GM21528 (cell line): Measurements from ENCODE around the gene DNAH14.
"Not testable (repeated sequence)": the region's sequence is repeated elsewhere in the genome, so short reads cannot be mapped to it uniquely, and the experiment has no call there.

Experiments used
- ATAC-seq: cut with Tn5 transposase; IDR thresholded peaks from one replicate; pipeline ENCODE4 v1.9.1; 2021; ENCODE audit warnings: mild to moderate bottlenecking, moderate library complexity; ENCODE audit not compliant: unreplicated experiment, low FRiP score

Gene DNAH14

DNA sequence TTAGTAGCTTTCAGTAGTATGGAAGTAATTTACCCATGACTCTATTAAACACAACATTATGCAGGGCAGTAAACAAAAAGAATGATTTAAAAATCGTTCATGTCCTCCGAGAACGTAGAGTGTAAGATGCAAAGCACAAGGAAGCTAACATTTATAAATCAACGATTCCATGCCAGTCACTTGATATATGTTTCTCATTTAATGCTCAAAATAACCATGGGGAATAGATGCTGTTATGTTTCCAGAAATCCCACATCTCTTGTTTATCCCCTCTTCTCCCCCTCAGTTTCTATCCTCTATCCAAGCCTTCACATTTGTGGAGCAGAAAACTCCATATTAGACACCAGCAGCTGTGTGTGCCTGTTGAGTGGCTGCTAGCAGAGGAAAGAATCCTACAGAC is 445.5 kb downstream of the DNAH14 start:
- ATAC-seq = no peak

GRCh38 chr1:225378880-225379279 is 449.4 kb downstream of the DNAH14 start:
- no peak for ATAC-seq

GRCh38 chr1:225380691-225381090 is 451.2 kb downstream of the DNAH14 start:
- ATAC-seq = no peak

DNA sequence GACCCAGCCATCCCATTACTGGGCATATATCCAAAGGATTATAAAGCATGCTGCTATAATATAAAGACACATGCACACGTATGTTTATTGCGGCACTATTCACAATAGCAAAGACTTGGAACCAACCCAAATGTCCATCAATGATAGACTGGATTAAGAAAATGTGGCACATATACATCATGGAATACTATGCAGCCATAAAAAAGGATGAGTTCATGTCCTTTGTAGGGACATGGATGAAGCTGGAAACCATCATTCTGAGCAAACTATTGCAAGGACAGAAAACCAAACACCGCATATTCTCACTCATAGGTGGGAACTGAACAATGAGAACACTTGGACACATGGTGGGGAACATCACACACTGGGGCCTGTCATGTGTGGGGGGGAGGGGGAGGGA is 457.4 kb downstream of the DNAH14 start:
- not testable (repeated sequence) for ATAC-seq

DNA sequence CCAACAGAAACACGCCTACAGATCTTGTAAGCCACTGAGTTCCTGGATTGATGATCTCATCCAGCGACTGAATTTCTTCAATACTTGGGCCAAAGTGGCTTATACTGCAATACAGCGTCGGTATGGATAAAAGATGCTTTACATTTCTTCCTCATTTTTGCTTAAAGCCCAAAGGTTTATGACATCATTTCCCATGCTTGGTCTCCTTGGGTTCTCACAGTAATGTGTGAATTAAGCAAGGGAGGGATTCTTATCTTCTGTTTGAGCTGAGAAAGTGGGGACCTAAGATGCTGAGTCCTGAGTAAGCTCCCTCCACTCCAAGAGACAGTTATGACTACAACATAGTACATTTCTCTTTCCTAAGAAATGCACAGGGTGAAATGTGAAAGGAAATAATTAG is 458.9 kb downstream of the DNAH14 start:
- ATAC-seq = no peak

GRCh38 chr1:225389843-225390242 is 460.4 kb downstream of the DNAH14 start:
- no peak for ATAC-seq

DNA sequence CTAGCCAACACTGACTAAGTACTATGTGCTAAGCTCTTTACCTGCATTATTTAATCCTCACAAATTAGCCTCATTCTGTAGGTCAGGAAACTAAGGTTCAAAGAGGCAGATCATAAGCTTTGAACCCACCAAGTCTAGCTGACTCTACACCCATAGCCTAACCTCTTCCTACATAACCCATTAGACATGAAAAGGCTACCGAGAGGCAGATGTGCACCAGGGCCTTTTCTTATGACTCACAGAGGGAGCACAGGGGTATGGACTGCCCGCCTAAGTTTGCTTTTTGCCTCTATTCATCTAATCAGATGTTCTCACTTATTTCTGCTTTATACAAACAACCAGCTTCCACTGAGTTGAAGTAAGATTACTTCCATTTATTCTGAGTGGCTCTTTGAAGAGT is 466.9 kb downstream of the DNAH14 start:
- no peak for ATAC-seq

DNA sequence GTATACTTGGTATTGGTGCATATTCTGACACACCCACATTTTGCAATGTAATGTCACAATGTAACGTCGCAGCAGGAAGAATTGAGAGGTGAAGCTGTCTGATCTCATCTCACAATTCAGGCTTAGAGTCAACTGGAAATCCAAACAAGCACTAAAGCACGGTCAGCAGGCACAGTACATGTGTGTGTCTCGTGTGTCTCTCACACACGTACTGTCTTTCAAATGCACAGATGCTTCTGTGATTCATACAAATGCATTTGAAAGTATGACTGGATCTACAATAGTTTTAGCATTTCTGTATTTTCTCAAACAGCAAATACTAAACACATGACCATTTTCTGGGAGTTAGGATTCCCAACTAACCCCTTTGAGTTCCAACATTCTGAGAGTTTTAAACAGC is 471.5 kb downstream of the DNAH14 start:
- ATAC-seq = no peak

GRCh38 chr1:225406976-225407725 is 477.7 kb downstream of the DNAH14 start:
- ATAC-seq = no peak

DNA sequence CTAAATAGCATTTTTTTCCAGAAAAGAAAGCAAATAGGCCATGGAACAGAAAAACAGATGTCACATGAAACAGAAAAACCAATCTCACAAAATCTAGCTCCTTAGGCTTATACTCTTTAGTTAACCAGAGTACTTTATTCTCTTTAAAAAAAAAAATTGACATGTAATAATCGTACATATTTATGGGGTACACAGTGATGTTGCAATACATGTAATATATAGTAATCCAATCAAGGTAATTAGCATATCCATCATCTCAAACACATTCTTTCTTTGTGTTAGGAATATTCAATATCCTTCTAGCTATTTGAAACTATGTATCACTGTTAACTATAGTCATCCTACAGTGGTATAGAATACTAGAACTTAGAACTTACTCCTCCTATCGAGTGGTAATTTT is 478.3 kb downstream of the DNAH14 start:
- ATAC-seq = no peak

DNA sequence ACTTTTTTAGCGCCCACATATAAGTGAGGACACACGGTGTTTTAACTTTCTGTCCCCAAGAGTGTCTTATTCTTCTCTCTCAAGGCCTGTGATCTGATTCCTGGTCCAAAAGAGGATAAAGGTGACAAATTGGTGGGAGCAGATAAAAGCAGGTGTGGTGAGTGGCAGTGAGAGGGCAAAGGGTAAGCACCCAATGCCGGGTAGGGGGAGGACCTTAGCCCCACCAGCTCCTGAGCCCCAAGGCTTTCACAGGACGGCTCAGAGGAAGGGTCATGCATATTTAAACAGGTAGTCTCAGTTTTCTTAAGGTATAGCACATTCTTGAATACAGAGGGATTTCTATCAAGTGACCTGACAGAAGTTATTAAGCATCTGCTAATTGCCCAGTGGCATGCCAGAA is 478.8 kb downstream of the DNAH14 start:
- no peak for ATAC-seq

- ATAC-seq = no peak
Measured at GRCh38 chr1:225409051-225409450, 479.6 kb downstream of the DNAH14 start.

GRCh38 chr1:225410036-225410435 is 480.6 kb downstream of the DNAH14 start:
- ATAC-seq = no peak

- no peak for ATAC-seq
Measured at GRCh38 chr1:225412321-225412720, 482.8 kb downstream of the DNAH14 start.

GRCh38 chr1:225412803-225413351 is 483.4 kb downstream of the DNAH14 start:
- no peak for ATAC-seq

GRCh38 chr1:225413708-225414375 is 484.4 kb downstream of the DNAH14 start:
- no peak for ATAC-seq

DNA sequence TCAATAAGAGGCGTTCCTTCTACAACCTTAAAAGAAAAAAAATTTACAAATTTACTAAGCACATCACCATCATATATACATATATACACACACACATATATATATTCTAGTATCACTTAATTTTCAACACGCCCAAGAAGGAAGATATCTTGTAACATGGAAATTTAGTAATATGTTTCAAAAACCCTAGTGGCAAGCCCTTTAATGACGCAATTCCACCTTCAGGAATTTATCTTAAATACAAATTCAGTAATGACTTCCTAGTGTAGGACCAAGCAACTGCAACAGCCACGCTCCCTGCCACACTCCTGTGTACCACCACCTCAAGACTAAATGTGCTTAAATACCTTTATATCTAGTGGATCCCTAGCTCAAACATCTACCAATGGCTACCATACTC is 485.8 kb downstream of the DNAH14 start:
- no peak for ATAC-seq

GRCh38 chr1:225415967-225416745 is 486.7 kb downstream of the DNAH14 start:
- no peak for ATAC-seq

DNA sequence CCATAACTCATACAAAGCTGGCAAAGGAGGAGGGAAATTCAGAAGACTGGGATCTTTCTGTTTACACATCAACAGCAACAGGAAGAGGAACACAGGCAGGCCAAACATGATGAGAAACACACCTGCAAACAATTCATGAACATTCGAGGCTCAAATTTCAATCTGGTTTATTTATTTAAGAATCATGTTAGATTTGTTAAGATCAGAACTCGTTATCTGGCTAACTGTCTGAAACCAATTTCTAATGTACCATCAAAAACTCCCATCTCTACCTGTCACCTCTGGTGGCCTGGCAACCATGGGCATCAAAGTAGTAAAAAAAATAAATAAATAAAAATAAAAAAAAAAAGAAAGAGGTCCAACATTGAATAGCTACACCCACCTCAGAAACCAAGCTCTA is 488.6 kb downstream of the DNAH14 start:
- no peak for ATAC-seq

DNA sequence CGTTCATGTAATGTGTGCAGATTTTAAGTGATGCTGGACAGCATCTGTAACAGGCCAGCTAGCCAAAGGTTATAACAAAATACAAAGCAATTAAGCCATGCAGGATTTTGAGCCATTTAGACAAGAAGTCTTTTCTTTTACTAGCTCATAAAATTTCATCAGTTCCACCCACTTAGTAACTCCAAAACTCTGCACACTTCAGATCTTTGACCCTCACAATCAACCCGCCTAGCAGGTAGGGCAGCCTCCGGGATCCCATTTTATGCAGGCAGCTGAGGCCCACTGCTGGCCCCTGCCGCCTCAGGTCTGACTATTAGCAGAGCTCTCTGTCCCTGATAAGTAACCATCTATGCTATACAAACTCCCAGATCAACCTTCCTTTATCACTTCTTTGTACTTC is 489.1 kb downstream of the DNAH14 start:
- ATAC-seq = no peak

GRCh38 chr1:225422031-225422605 is 492.6 kb downstream of the DNAH14 start:
- ATAC-seq = no peak
